OCI-LY3 (cell line): ENCODE measurements around the gene LDB3.

Source experiments
- H2AFZ ChIP-seq: fragments of 200-600, 300-600 bp; shearing (Covaris generic); 2 replicates; pipeline ENCODE4 v1.6.0; 2014; ENCODE audit warnings: antibody characterized with exemption, low read depth, low read length
- H3K27ac ChIP-seq: fragments of 200-600, 300-600 bp; sonication (generic); 2 replicates; pipeline ENCODE4 v1.5.1; 2014; ENCODE audit warnings: mild to moderate bottlenecking, low read length, moderate library complexity, mixed read lengths
- H3K27me3 ChIP-seq: fragments of 200-600, 300-600 bp; sonication (generic); 2 replicates; pipeline ENCODE4 v1.6.1; 2014; ENCODE audit warnings: low read depth, low read length, mixed read lengths
- H3K36me3 ChIP-seq: fragments of 200-600, 300-600 bp; sonication (generic); replicated peaks from 2 replicates; pipeline ENCODE3; 2014; ENCODE audit warnings: low read depth, low read length, mixed read lengths
- H3K4me1 ChIP-seq: fragments of 300-600, 200-600 bp; sonication (generic); 2 replicates; pipeline ENCODE4 v1.6.1; 2014; ENCODE audit warnings: low read length, mixed read lengths
- H3K4me2 ChIP-seq: fragments of 200-600, 300-600 bp; sonication (generic); 2 replicates; pipeline ENCODE4 v1.6.1; 2014; ENCODE audit warnings: low read length, mixed read lengths
- H3K4me3 ChIP-seq: fragments of 300-600, 200-600 bp; sonication (generic); 2 replicates; pipeline ENCODE4 v1.5.1; 2014; ENCODE audit warnings: antibody characterized with exemption, mild to moderate bottlenecking, low read length, moderate library complexity
- H3K79me2 ChIP-seq: fragments of 300-600, 200-600 bp; shearing (Covaris generic); 2 replicates; pipeline ENCODE4 v1.6.1; 2014; ENCODE audit warnings: mild to moderate bottlenecking, low read length, mixed read lengths
- H3K9ac ChIP-seq: fragments of 300-600, 200-600 bp; shearing (Covaris generic); 2 replicates; pipeline ENCODE4 v1.6.0; 2014; ENCODE audit warnings: mild to moderate bottlenecking, low read length, moderate library complexity
- H3K9me3 ChIP-seq: fragments of 200-600, 300-600 bp; shearing (Covaris generic); 2 replicates; pipeline ENCODE4 v1.6.1; 2014; ENCODE audit warnings: low read length, mixed read lengths; ENCODE audit not compliant: insufficient read depth
- H4K20me1 ChIP-seq: fragments of 200-600, 300-600 bp; sonication (generic); 2 replicates; pipeline ENCODE4 v1.6.1; 2016; ENCODE audit warnings: low read length, mixed read lengths; ENCODE audit not compliant: insufficient read depth
- CTCF ChIP-seq: fragments of 200-600, 300-600 bp; sonication (generic); IDR thresholded peaks from 2 replicates; pipeline ENCODE4 v1.5.1; 2014; ENCODE audit warnings: antibody characterized with exemption, low read length, low read depth
- EZH2phosphoT487 ChIP-seq: fragments of 200-600 bp; shearing (Covaris generic); IDR thresholded peaks from 2 replicates; pipeline ENCODE4 v1.6.1; 2018; ENCODE audit warnings: antibody characterized with exemption, mixed run types, low read depth

The LDB3 gene

GRCh38 chr10:86700851-86701617, 32.7 kb downstream of the LDB3 start:
- Histone ChIP-seq H3K4me2 (no peak overlapping the region), H2AFZ (no peak overlapping the region), H3K27me3 (no peaks in the 10 kb centered on the region), H3K9ac (no peak overlapping the region), H3K4me1 (no peaks in the 10 kb centered on the region), H3K4me3 (no peak overlapping the region), H3K79me2 (no peaks in the 10 kb centered on the region), H3K9me3 (no peaks in the 10 kb centered on the region), H3K27ac (no peak overlapping the region), H3K36me3 (no peaks in the 10 kb centered on the region), H4K20me1 (no peaks in the 10 kb centered on the region)
- no peak for TF ChIP-seq EZH2phosphoT487
- TF ChIP-seq CTCF = no peak

GRCh38 chr10:86703176-86703575, 34.9 kb downstream of the LDB3 start:
- no peaks in the 10 kb centered on the region for H4K20me1 ChIP-seq
- H3K9me3 ChIP-seq = no peaks in the 10 kb centered on the region
- no peak overlapping the region for H3K4me3 ChIP-seq
- no peaks in the 10 kb centered on the region for H3K79me2 ChIP-seq
- H3K4me2 ChIP-seq = no peak overlapping the region
- no peaks in the 10 kb centered on the region for H3K4me1 ChIP-seq
- no peaks in the 10 kb centered on the region for H3K36me3 ChIP-seq
- no peak overlapping the region for H2AFZ ChIP-seq
- H3K27ac ChIP-seq = no peak overlapping the region
- no peak for TF ChIP-seq EZH2phosphoT487
- TF ChIP-seq CTCF = no peak
- H3K27me3 ChIP-seq = no peaks in the 10 kb centered on the region
- no peak overlapping the region for H3K9ac ChIP-seq

GRCh38 chr10:86705139-86705538, 36.8 kb downstream of the LDB3 start:
- Histone ChIP-seq H3K27me3 (no peaks in the 10 kb centered on the region), H3K4me1 (no peaks in the 10 kb centered on the region), H4K20me1 (no peaks in the 10 kb centered on the region), H3K27ac (no peak overlapping the region), H3K4me3 (no peak overlapping the region), H3K36me3 (no peaks in the 10 kb centered on the region), H3K9ac (no peak overlapping the region), H2AFZ (no peak overlapping the region), H3K9me3 (no peaks in the 10 kb centered on the region), H3K79me2 (no peaks in the 10 kb centered on the region), H3K4me2 (no peak overlapping the region)
- TF ChIP-seq EZH2phosphoT487 (no peak), CTCF (no peak)

GRCh38 chr10:86705905-86706304, 37.6 kb downstream of the LDB3 start:
- Histone ChIP-seq H3K4me1 (peaks cover 5% of the 10 kb centered on the region; the same call in 1 of the 2 replicates), H2AFZ (no peak overlapping the region), H3K36me3 (no peaks in the 10 kb centered on the region), H3K9me3 (no peaks in the 10 kb centered on the region), H3K27me3 (no peaks in the 10 kb centered on the region), H3K79me2 (no peaks in the 10 kb centered on the region), H3K27ac (no peak overlapping the region), H3K9ac (no peak overlapping the region), H3K4me3 (no peak overlapping the region), H4K20me1 (no peaks in the 10 kb centered on the region), H3K4me2 (no peak overlapping the region)
- no peak for TF ChIP-seq CTCF
- TF ChIP-seq EZH2phosphoT487 = no peak
